HG02840 (cell line): ENCODE data around the gene ANGPT4.

Experiments used
- ATAC-seq: cut with Tn5 transposase; IDR thresholded peaks from one replicate; pipeline ENCODE4 v1.9.1; 2021; ENCODE audit warnings: mild to moderate bottlenecking, moderate library complexity, moderate number of reproducible peaks; ENCODE audit not compliant: unreplicated experiment, low FRiP score

The ANGPT4 gene

DNA sequence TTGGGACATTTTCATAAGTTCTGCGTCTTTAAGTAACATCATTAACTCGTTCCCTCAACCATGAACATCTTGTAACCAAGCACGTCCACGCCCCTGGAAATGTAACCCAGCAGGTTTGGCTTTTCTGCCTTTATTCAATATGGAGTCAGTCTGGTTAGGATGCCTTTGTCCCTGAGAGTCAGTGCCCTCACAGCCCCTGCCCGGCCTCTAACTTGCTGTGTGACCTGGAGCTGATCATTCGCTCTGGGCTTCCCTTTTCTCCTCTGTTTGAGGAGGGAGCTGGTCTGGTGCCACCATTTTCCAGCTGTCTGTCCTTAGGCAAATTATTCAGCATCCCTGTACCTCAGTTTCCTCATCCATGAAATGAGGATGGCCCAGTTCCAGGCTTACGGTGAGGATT, 26.5 kb upstream of the ANGPT4 start:
- no peak for ATAC-seq

GRCh38 chr20:940926-941325, 24.8 kb upstream of the ANGPT4 start:
- ATAC-seq = no peak

DNA sequence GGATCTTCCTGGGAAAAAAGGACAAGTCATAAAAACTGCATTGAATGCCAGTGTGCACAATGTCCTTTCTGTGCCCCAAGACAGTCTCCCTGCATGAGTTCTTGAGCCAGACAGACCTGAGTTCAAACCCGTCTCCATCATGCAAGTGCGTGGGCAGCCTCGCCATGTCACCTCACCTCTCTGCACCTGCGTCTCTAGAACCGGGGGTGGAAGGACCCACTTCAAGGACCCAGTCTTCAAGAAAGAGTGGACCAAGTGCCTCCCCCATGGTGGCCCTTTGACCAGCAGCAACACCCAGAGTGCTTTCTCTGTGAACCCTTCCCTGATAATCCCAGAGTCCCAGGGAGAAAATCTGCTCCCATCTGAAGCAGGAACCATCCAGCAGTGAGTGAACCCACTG, 23.5 kb upstream of the ANGPT4 start:
- no peak for ATAC-seq

DNA sequence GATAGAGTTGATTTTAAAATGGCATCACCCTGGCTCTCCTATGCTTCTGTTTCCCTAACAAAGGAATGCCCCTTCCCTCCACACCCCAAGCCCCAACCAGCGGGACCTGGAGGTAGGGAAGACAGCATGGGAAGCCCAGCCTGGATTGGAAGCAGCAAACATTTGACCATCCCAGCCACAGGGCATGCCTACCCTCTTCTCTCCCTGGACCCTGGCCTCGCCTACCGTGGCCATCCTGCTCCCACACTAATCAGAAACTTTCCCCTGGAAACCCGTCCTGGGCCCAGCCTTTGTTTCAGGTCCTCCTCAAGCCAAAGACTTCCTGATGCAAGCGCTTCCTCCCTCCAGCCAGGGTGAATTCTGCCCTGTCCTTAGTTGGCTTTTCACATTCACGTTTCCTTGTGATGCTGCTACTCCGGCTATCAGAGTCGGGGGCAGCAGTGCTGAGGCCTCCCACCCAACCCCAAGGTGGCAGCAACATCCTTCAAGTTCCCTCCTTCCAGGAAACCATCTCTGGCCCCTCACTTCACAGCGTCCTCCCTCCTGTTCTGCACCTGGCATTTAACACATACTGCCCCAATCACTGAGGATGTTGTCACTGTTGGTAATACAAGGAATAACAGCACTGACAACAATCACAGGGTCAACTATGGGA, 18.2 kb upstream of the ANGPT4 start:
- ATAC-seq = no peak

DNA sequence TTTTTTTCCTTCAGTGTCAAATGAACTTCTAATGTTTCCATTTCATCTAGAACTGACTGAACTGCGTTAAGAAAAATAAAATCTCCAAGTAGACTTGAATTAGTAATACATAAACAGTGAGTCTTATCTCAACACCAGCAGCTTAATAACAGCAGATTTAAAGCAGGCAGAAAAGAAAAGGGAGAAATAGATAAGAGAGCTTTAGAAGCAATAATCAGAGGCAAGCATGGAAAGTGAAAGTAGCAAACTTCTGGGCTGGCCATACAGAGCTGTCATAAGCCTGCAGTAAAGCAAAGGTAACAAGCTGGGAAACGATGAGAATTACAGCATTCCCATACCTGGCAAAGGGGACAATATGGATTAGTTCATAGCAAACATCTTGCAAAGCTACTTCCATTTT, 16.9 kb upstream of the ANGPT4 start:
- no peak for ATAC-seq

DNA sequence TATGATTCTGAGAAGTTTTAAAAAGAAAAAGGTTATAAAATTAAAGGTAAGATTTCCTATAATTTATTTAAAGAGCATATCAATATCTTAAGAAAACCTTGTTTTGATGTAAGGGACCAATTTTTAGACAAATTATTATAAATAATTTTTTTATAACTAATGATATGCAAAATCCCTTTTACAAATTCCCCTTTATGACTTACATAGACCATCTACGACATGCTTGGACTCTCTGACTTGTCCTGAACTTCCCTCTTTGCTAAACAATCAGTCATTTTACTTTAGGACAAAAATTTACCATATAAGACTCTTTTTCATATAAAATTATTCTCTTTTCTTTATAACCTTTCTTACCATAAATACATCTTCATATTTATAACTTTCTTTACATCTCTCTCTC, 15.3 kb upstream of the ANGPT4 start:
- no peak for ATAC-seq

DNA sequence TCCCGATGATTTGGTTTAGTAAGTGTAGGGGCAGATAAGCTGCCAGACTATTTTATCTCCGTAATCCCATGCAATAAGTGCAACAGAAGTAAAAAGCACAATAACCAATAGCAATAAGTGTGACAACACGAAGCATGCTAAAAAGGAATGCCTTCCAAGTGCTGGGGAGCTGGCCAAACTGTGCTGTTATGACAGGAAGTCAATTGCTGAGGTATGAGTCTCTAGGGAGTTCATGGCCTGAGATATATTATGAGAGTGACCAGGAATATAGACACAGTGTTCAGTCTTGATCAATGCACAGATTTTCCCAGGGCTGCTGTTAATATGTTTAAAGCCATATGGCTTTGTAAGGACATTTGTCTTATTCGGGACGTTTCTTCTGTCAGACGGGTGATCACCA, 10.5 kb upstream of the ANGPT4 start:
- no peak for ATAC-seq

DNA sequence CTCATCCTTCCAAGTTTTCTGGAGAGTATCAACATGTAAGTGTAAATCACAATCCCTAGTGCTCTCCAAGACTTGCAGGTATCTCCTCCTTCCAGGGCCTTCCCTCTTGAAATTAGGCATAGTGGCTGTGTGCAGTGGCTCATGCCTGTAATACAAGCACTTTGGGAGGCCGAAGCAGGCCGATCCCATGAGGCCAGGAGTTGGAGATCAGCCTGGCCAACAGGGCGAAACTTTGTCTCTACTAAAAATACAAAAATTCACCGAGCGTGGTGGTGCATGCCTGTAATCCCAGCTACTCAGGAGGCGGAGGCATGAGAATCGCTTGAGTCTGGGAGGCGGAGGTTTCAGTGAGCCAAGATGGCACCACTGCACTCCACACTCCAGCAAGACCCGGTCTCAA, 9.4 kb upstream of the ANGPT4 start:
- ATAC-seq = no peak

DNA sequence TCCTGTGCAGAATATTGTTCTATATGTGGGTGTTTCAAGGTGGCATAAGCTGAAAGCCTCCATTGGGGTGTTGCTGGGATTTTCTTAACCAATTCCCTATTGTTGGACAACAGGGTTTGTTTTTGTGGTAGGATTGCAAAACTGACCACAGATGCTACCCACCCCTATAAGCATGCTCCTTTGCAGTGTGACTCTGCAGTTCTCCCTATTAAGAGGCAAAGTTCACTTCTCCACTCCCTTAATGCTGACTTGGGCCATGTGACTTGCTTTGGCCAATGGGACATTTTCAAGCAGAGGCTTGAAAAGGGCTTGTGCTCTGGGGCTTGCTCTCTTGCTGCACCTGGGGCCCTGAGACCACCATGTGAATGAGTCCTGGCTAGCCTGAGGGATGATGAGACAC, 8.5 kb upstream of the ANGPT4 start:
- no peak for ATAC-seq

- no peak for ATAC-seq
Measured at GRCh38 chr20:922781-923180, 6.6 kb upstream of the ANGPT4 start.

DNA sequence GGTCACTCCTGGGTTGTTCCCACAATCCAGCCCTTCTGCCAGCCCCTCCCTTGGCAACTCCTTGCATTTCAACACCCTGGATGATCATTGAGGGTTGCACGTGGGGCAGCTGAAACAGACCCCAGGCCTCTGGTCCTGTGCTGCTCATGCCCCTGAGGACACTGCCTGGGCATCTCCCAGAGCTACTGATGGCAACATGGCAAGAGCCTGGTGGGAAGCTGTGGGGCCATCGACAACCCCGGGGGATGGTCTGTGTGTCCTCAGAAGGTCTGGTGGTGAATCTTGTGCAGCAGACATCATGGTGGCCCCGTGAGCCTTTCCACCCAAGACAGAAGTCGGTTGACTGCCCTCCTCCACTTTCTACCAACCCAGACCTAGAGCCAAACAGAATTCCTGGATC, 4.9 kb upstream of the ANGPT4 start:
- ATAC-seq = no peak

DNA sequence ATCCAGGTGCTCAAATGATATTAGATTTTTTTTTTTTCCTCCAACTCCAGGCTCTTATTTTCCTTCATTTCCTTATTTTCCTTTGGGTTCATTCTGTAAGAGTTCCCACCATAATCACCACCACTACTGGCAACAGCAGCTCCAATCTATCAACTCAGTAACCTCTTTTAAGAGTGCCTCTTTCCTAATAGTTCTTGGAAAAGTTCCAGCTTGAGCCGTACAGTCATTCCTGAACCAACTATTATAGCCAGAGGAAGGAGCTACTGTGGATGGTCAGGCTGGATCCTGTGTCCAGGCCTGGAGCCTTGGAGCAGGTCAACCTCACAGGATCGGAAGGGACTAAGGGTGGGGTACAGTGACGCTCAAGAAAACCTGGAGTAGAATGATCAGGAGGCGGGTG, 4.2 kb upstream of the ANGPT4 start:
- no peak for ATAC-seq

GRCh38 chr20:919491-919916, 3.4 kb upstream of the ANGPT4 start:
- no peak for ATAC-seq

GRCh38 chr20:917416-917815, 1.3 kb upstream of the ANGPT4 start:
- no peak for ATAC-seq

DNA sequence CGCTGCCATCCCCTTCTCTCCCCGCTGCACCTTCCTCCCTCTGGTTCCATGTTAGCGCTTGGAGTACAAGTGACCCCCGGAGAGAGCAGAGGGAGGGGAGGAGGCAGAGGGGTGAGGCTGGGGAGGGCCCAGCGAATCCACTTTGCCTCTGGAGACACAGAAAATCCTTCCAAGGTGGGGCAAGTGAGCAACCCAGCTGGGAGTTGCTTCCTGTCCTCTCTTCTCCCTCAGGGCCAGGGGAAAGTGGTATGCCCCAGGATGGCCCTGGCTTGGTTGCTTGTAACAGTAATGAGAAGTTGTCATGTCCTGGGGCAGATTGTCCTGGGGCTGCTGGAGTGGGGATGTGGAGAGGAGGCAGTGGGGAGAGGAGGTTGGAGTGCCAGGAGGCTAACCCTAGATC, 691 bp upstream of the ANGPT4 start:
- ATAC-seq = no peak

DNA sequence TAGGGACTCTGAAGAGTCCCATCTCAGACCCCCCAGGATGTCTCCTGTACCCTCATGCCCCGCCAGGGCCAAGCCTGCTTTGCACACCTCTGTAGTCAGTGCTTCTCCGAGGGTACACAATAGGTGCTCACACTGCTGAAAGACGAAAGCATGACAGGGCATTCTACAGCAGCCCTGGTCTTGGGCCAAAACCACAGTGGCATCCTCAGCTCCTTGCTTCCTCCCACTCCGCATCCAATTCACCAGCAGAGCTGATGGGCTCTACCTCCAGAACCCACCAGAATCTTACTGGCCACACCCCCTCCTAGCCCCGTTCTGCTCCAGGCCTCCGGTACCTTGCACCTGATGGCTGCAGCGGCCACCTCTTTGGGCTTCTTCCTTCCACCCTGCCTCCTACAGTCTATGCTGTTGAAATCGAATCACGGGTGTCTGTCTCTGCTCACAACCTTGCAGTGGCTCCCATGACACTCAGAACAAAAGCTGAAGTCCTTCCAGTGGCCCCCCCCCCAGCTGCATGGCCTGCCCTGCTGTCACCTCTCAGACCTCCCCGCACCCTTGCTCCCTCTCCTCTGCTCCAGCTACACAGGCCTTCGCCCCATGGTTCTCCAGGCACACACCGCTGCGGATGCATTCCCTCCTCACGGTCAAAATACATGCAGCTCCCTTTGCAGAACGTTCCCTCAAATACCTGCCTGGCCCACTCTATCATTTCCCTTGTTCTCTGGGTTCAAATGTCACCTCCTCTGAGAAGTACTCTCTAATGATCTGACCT, 1.2 kb downstream of the ANGPT4 start:
- ATAC-seq = no peak

DNA sequence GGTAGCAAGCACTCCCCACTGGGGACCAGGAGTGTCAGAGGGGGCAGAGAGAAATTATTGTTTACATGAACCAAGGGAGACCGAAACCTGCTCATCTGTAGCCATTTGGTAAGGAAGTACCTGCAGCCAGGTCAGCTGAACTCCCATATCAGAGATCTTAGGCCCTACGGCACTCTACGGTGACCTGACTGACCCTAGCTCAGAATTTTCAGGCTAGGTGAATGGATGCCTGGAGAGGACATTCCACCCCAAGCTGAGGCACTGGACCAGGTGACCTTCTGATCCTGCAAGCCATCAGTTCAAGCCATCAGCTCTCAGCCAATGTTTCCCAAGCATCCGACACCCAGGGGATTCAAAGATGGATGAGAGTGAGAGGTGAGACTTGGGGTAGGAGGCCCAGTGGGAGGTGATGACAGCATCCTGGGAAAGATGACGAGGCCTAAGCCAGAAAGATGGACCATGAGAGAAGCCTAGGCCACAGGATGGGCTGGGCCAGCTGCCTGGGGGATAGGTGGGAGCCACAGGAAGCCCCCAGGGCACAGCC, 2.8 kb downstream of the ANGPT4 start:
- ATAC-seq = no peak

DNA sequence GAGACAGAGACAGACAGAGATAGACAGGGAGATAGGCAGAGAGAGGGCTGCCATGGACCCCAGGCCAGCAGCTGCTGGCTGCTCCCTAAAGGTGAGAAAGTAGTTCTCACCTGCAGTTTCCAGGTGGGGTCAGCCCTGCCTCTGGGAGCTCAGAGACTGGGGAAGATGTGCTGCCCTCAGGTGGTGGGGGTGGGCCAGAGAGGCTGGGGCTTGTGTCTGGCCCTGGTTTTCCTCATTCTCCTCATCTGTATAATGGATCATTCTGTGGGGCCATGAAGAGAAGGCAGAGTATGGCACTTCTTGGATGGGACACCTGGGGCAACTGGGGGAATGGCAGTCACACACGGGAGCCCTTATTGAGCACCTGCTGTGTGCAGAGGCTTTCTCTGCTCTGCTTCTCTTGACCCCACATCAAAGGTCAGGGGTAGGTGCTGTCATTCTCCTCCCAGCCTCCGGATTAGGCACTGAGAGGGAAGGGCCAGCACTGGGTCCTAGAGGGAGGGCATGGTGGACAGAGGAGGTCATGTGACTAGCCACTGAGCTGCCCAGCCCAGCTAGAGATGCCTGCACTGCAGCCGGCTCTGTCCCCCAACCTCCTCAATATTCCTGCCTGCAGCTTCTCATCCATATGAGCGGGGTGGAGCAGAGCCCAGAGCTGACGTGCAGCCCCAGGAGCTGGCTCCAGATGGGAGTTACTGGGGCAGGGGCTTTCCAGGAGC, 4.1 kb downstream of the ANGPT4 start:
- no peak for ATAC-seq

DNA sequence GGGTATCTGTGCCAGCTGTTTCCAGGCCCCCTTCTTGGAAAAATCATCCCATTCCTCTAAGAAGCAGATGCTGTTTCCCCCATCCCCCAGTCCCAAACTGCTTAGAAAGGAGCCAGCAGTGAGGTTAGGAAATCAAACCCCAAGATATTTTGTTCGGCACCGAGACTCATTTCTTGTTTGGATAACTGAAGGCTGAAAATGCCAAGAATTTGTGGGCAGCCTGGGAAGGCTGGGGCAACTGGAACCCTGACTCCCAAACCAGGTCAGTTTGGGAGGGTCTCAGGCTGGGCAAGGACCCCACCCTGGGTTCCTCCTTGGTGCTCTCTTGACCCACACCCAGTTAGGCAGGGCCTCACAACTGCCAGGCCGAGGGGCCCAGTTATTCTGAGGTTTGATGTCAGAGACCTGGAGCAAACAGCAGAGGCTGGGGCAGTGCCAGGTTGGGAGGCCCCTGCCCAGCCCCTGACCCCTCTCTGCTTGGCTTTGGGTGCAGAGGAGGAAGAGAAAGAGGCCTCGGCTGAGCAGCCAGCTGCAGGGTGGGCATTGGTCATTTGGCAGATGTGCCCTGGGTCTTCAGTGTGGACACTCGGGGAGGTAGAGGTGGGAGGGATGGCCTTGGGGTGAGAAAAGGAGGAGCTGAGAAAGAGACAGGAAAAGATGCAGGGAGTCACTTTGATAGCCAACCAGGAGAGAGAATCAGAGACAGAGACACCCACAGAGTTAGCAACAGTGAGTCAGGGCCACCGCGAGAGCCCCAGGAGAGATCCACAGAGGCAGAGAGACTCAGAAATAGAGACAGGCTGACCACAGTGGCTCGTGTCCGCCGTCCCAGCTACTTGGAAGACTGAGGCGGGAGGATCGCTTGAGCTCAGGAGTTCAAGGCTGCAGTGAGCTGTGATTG, 5.0 kb downstream of the ANGPT4 start:
- no peak for ATAC-seq

DNA sequence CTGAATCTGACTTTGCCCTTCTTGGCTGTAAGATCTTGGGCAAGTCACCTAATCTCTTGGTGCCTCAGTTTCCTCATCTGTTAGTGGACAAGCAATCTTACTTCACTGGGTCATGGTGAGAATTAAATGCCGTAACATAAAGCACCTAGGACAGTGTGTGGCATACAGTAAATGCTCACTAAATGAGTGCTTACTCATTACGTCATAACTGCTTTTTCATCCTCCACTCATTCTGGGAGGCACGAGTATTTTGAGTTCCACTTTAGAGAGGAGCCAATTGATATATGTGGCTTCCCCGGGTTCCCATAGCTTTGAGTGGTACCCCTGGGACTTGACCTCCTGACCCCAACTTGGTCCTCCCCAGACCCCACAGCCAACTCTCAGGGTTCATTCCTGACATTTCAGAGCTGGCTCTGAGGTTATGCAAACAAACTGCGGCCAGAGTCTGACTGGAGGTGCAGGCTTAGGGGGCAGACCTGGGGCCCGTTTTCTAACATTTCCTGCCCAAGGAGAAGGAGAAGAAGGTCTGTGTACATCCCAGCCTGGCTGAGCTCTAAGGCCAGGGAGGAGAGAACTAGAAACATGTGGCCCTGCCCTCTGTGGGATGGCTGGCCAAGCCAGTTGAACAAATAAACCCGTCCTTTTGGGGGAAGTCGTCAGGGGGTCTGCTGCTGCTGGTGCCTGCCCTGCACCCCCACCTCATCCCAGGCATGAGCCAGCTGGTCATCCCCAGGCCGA, 5.8 kb downstream of the ANGPT4 start:
- ATAC-seq = no peak
